K562 (cell line): ENCODE data around the gene ZBTB49. TPM values are rescaled to one million over a fixed set of nuclear protein-coding genes. Genes with fewer than 3 reads are reported as not detected.

ENCODE experiments used
- EGR1 ChIP-seq: fragments of 450-650 bp; conservative IDR thresholded peaks from 2 replicates; pipeline ENCODE4 v1.6.1; 2017; ENCODE audit warnings: mild to moderate bottlenecking
- HDAC2 ChIP-seq: fragments of 450-650 bp; IDR thresholded peaks from 2 replicates; pipeline ENCODE4 v1.6.1; 2016; ENCODE audit warnings: mild to moderate bottlenecking
- KDM5B ChIP-seq: fragments of 200-600 bp; sonication (generic); IDR thresholded peaks from 2 replicates; pipeline ENCODE4 v1.6.1; 2012; ENCODE audit warnings: low read depth, mild to moderate bottlenecking, moderate library complexity, low read length, control low read depth, inconsistent platforms; ENCODE audit not compliant: insufficient replicate concordance
- NFATC3 ChIP-seq: fragments of 450-650 bp; IDR thresholded peaks from 2 replicates; pipeline ENCODE4 v1.6.1; 2017; ENCODE audit warnings: mild to moderate bottlenecking
- NFYB ChIP-seq: IDR thresholded peaks from 2 replicates; pipeline ENCODE4 v1.6.1; 2011; ENCODE audit warnings: mild to moderate bottlenecking, moderate library complexity; ENCODE audit not compliant: insufficient read length; ENCODE audit errors: extremely low read depth
- RFX7 ChIP-seq: fragments of 250-450 bp; sonication (Bioruptor Pico); IDR thresholded peaks from 2 replicates; pipeline ENCODE4 v1.5.1; 2021; ENCODE audit warnings: mild to moderate bottlenecking
- XRCC5 ChIP-seq: fragments of 200-400 bp; formaldehyde crosslinking; IDR thresholded peaks from 2 replicates; pipeline ENCODE4 v1.6.1; 2017; ENCODE audit warnings: low read depth, mild to moderate bottlenecking, low read length
- polyA plus RNA-seq, 8 experiments: library from polyadenylated mRNA; depleted of rRNA in 4 of 8; stranded (reverse) in 5 of 8; unstranded in 3 of 8; fragments of >200 nt; fragmentation: Nextera tagmentation in 2 of 8; fragmentation: Illumina TruSeq in 1 of 8; extraction: Ambion mirVana in 2 of 8; extraction: Trizol in 1 of 8; gene quantifications; 2 replicates each; pipeline versions ENCODE4 v1.2.1 to v1.2.3, GENCODE V29; 2011 to 2014; ENCODE audit warnings: inconsistent platforms in 1 of 8, missing spikeins in 1 of 8
- total RNA-seq, 7 experiments: library from RNA; depleted of rRNA in 6 of 7; stranded (reverse); fragments of >200 nt in 6 of 7; fragmentation: Illumina TruSeq in 2 of 7; extraction: Trizol in 2 of 7; gene quantifications; 2 replicates each; pipeline versions ENCODE4 v1.2.1 to v1.2.3, GENCODE V29; 2011 to 2021; ENCODE audit warnings: low replicate concordance in 1 of 7
- TF ChIP-seq, protein P1 (sequence below): fragments of 200-600 bp; sonication (generic); IDR thresholded peaks from one replicate; pipeline ENCODE4 v1.6.1; 2012; ENCODE audit warnings: mild to moderate bottlenecking, low read depth, low read length, inconsistent platforms
- TF ChIP-seq, protein P2 (sequence below): fragments of 450-650 bp; formaldehyde crosslinking; IDR thresholded peaks from 2 replicates; pipeline ENCODE4 v1.4.0; 2020; ENCODE audit warnings: mild to moderate bottlenecking, moderate library complexity
- TF ChIP-seq, protein P3 (sequence below): IDR thresholded peaks from 2 replicates; pipeline ENCODE4 v1.6.1; 2011; ENCODE audit warnings: borderline replicate concordance, low read depth, mild to moderate bottlenecking, moderate library complexity, low read length; ENCODE audit not compliant: insufficient read depth, poor library complexity, severe bottlenecking

The ZBTB49 gene
- total and polyA plus RNA-seq, 9 of the 15 experiments (the other 6 are each of a cell fraction or from before 2014, with no cell fraction given): 0.49 to 8.0 (median 4.2) TPM

DNA sequence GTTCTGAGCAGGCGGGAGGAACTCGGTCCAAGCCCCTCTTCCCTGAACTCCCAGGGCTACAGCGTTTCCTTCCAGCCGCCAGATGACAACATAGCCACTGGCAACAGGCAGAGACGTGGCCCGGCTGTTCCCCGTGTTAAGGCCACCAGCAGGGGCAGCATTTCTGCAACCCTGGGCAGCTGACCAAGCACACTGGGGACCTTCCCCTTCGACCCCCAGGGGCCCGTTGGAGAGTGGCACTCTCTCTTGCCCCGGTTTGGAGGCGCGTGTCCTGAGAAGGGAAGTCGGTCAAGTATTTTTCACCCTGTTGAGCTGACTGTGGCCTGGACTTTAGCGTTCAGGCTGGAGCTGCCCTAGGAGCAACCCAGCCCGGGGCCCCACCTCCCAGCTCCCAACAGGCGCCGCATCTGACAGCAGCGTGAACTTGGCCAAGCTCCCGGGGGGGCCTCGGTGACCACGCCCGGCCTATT lies 37.6 kb downstream of the ZBTB49 start (continued):
- TF ChIP-seq, protein P1, sequence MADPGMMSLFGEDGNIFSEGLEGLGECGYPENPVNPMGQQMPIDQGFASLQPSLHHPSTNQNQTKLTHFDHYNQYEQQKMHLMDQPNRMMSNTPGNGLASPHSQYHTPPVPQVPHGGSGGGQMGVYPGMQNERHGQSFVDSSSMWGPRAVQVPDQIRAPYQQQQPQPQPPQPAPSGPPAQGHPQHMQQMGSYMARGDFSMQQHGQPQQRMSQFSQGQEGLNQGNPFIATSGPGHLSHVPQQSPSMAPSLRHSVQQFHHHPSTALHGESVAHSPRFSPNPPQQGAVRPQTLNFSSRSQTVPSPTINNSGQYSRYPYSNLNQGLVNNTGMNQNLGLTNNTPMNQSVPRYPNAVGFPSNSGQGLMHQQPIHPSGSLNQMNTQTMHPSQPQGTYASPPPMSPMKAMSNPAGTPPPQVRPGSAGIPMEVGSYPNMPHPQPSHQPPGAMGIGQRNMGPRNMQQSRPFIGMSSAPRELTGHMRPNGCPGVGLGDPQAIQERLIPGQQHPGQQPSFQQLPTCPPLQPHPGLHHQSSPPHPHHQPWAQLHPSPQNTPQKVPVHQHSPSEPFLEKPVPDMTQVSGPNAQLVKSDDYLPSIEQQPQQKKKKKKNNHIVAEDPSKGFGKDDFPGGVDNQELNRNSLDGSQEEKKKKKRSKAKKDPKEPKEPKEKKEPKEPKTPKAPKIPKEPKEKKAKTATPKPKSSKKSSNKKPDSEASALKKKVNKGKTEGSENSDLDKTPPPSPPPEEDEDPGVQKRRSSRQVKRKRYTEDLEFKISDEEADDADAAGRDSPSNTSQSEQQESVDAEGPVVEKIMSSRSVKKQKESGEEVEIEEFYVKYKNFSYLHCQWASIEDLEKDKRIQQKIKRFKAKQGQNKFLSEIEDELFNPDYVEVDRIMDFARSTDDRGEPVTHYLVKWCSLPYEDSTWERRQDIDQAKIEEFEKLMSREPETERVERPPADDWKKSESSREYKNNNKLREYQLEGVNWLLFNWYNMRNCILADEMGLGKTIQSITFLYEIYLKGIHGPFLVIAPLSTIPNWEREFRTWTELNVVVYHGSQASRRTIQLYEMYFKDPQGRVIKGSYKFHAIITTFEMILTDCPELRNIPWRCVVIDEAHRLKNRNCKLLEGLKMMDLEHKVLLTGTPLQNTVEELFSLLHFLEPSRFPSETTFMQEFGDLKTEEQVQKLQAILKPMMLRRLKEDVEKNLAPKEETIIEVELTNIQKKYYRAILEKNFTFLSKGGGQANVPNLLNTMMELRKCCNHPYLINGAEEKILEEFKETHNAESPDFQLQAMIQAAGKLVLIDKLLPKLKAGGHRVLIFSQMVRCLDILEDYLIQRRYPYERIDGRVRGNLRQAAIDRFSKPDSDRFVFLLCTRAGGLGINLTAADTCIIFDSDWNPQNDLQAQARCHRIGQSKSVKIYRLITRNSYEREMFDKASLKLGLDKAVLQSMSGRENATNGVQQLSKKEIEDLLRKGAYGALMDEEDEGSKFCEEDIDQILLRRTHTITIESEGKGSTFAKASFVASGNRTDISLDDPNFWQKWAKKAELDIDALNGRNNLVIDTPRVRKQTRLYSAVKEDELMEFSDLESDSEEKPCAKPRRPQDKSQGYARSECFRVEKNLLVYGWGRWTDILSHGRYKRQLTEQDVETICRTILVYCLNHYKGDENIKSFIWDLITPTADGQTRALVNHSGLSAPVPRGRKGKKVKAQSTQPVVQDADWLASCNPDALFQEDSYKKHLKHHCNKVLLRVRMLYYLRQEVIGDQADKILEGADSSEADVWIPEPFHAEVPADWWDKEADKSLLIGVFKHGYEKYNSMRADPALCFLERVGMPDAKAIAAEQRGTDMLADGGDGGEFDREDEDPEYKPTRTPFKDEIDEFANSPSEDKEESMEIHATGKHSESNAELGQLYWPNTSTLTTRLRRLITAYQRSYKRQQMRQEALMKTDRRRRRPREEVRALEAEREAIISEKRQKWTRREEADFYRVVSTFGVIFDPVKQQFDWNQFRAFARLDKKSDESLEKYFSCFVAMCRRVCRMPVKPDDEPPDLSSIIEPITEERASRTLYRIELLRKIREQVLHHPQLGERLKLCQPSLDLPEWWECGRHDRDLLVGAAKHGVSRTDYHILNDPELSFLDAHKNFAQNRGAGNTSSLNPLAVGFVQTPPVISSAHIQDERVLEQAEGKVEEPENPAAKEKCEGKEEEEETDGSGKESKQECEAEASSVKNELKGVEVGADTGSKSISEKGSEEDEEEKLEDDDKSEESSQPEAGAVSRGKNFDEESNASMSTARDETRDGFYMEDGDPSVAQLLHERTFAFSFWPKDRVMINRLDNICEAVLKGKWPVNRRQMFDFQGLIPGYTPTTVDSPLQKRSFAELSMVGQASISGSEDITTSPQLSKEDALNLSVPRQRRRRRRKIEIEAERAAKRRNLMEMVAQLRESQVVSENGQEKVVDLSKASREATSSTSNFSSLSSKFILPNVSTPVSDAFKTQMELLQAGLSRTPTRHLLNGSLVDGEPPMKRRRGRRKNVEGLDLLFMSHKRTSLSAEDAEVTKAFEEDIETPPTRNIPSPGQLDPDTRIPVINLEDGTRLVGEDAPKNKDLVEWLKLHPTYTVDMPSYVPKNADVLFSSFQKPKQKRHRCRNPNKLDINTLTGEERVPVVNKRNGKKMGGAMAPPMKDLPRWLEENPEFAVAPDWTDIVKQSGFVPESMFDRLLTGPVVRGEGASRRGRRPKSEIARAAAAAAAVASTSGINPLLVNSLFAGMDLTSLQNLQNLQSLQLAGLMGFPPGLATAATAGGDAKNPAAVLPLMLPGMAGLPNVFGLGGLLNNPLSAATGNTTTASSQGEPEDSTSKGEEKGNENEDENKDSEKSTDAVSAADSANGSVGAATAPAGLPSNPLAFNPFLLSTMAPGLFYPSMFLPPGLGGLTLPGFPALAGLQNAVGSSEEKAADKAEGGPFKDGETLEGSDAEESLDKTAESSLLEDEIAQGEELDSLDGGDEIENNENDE: no peak
- TF ChIP-seq, protein P2, sequence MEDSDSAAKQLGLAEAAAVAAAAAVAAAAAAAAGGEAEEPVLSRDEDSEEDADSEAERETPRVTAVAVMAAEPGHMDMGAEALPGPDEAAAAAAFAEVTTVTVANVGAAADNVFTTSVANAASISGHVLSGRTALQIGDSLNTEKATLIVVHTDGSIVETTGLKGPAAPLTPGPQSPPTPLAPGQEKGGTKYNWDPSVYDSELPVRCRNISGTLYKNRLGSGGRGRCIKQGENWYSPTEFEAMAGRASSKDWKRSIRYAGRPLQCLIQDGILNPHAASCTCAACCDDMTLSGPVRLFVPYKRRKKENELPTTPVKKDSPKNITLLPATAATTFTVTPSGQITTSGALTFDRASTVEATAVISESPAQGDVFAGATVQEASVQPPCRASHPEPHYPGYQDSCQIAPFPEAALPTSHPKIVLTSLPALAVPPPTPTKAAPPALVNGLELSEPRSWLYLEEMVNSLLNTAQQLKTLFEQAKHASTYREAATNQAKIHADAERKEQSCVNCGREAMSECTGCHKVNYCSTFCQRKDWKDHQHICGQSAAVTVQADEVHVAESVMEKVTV (CRISPR knock-in tag): no peak
- TF ChIP-seq XRCC5 (no peak), HDAC2 (no peak), NFATC3 (no peak), NFYB (no peak), EGR1 (no peak), RFX7 (CRISPR knock-in tag) (no peak), KDM5B (no peak)
- TF ChIP-seq, protein P3, sequence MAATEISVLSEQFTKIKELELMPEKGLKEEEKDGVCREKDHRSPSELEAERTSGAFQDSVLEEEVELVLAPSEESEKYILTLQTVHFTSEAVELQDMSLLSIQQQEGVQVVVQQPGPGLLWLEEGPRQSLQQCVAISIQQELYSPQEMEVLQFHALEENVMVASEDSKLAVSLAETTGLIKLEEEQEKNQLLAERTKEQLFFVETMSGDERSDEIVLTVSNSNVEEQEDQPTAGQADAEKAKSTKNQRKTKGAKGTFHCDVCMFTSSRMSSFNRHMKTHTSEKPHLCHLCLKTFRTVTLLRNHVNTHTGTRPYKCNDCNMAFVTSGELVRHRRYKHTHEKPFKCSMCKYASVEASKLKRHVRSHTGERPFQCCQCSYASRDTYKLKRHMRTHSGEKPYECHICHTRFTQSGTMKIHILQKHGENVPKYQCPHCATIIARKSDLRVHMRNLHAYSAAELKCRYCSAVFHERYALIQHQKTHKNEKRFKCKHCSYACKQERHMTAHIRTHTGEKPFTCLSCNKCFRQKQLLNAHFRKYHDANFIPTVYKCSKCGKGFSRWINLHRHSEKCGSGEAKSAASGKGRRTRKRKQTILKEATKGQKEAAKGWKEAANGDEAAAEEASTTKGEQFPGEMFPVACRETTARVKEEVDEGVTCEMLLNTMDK: peak; percentile 60
